Hematopoietic multipotent progenitor cell treated with erythropoietin and hydrocortisone succinate and interleukin-3 and kit ligand, for 17 days (in vitro differentiated cells): ENCODE results near the gene ECEL1.
"Not testable (repeated sequence)": the region's sequence is repeated elsewhere in the genome, so short reads cannot be mapped to it uniquely, and the experiment has no call there.

ENCODE experiments used
- DNase-seq: peaks from one replicate; pipeline ENCODE4 v3.0.0-alpha.2; 2015; ENCODE audit warnings: low spot score

ECEL1 gene, protein sequence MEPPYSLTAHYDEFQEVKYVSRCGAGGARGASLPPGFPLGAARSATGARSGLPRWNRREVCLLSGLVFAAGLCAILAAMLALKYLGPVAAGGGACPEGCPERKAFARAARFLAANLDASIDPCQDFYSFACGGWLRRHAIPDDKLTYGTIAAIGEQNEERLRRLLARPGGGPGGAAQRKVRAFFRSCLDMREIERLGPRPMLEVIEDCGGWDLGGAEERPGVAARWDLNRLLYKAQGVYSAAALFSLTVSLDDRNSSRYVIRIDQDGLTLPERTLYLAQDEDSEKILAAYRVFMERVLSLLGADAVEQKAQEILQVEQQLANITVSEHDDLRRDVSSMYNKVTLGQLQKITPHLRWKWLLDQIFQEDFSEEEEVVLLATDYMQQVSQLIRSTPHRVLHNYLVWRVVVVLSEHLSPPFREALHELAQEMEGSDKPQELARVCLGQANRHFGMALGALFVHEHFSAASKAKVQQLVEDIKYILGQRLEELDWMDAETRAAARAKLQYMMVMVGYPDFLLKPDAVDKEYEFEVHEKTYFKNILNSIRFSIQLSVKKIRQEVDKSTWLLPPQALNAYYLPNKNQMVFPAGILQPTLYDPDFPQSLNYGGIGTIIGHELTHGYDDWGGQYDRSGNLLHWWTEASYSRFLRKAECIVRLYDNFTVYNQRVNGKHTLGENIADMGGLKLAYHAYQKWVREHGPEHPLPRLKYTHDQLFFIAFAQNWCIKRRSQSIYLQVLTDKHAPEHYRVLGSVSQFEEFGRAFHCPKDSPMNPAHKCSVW

GRCh38 chr2:232487385-232488096 is at the start of gene ECEL1:
Gene ECEL1, minus strand, starts transcription at chr2:232487834. Its CDS starts 1,181 bp downstream, at chr2:232486653.
- DNase-seq, result no peak

- DNase-seq, result peak; percentile 37
Observed at GRCh38 chr2:232537079-232537478, 49.4 kb upstream of the ECEL1 start.

DNA sequence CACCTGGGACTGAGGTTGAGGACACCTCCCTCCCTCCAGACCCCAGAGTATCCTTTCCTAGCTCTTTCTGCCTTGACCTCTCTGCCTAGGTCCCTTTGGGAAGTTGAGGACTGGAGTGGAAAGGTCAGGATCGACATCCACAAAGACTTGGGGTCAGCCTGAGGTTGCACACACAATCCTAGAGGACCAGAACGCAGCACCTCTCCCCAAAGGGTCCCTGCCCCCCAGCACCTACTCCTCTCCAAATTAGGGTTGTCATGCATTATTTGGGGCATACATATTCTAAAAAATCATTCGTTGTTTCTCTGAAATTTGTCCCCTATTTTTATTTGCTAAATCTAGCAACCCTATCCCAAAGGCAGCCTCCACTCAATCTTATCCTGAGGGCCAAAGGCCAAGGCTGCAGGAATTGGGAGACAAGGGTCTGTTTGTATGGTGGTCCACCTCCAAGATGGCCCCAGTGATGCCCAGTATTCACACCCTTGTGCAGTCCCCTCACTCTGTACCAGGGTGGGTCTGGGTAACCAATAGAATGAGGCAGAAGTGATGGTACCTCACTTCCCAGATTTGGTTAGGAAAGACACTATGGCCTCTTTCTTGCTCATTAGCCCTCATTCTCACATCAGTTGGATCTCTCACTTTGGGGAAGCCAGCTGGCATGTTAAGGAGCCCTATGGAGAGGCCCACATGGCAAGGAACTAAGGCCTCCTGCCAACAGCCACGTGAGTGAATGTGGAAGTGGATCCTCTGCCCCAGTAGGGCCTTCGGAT is 48.3 kb upstream of the ECEL1 start:
- DNase-seq, result no peak

- no peak for DNase-seq
Observed at GRCh38 chr2:232534940-232535651, 47.5 kb upstream of the ECEL1 start.

- DNase-seq, result no peak
Observed at GRCh38 chr2:232533944-232534710, 46.5 kb upstream of the ECEL1 start.

GRCh38 chr2:232532821-232533220 is 45.2 kb upstream of the ECEL1 start:
- not testable (repeated sequence) for DNase-seq

GRCh38 chr2:232532419-232532818 is 44.8 kb upstream of the ECEL1 start:
- DNase-seq, result no peak

DNA sequence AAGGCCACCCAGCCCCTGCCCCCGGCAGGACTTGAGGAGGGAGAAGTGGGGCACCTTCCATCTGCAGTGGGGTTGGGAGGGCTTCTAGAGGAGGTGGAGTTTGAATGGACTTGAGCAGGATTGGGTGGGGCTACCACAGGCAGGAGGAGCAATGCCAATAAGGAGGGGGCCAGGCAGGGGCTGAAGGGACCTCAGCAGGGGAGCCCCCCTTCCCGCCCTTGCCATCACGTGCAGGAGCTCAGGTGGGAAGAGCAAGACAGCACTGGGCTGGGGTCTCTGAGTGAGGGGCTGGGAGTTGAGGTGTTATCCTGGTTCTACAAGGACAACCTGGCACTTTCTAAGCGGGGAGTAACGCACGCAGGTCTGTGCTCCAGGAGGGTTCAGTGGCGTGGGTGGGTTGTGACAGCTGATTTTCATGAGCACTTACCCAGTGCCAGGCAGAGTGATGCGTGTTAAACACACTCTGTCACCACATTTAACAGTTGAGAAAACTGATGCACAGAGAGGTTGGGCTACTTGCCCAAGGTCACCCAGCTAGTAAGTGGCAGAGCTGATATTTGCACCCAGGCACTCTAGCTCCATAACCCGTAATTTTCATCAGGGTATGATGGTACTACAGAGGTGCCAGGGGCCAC is 43.1 kb upstream of the ECEL1 start:
- no peak for DNase-seq

GRCh38 chr2:232529806-232530547 is 42.3 kb upstream of the ECEL1 start:
- DNase-seq, result no peak

- no peak for DNase-seq
Observed at GRCh38 chr2:232528746-232529460, 41.3 kb upstream of the ECEL1 start.

- DNase-seq, result no peak
Observed at GRCh38 chr2:232527905-232528470, 40.4 kb upstream of the ECEL1 start.

- no peak for DNase-seq
Observed at GRCh38 chr2:232526372-232526941, 38.8 kb upstream of the ECEL1 start.

GRCh38 chr2:232525791-232526371 is 38.2 kb upstream of the ECEL1 start, which contains the start of gene CHRND:
Gene CHRND, plus strand, starts transcription at chr2:232526160. Its CDS starts 56 bp downstream, at chr2:232526216.
- DNase-seq, result no peak

DNA sequence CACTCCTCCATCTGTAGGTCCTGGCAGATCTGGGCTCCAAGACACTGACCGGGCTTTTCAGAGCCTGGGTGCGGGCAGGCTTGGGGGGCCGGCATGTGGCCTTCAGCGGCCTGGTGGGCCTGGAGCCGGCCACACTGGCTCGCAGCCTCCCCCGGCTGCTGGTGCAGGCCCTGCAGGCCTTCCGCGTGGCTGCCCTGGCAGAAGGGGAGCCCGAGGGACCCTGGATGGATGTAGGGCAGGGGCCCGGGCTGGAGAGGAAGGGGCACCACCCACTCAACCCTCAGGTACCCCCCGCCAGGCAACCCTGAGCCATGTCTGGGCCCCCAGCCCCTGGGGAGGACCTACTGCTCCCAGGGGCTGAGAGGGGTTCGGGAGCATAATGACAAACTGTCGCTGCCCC is 37.6 kb upstream of the ECEL1 start:
- no peak for DNase-seq

DNA sequence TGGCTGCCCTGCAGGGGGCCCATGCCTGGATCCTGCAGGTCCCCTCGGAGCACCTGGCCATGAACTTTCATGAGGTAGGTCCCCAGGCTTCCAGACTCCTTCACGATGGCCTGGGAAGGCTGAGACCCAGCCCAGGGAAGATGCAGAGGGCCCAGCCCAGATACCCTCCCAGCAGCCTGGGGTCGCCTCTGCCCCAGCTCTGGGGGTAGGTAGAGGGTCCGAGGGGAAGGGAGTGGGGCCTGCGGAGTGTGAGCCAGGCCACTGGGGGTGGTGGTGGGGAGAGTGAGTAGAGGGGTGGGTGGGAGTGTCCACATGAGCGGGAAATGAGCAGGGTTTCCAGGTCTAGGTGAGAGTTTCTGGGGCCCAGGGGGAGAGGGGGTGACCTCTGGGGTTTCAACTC is 37.1 kb upstream of the ECEL1 start:
- DNase-seq, result no peak

GRCh38 chr2:232523682-232524597 is 36.3 kb upstream of the ECEL1 start:
- DNase-seq, result no peak
